ACHN (cell line): ENCODE measurements around the gene CLDN5.

Experiments used
- DNase-seq: peaks from one replicate; pipeline ENCODE4 v3.0.0-alpha.2; 2015
- in situ Hi-C: cut with HindIII; loops from 2 replicates; pipeline ENCODE4 v1.10.0; 2017; ENCODE audit warnings: low sequenced_read_pairs, low pct_ligation_motif_present, low pct_unique_long_range_greater_than_20kb

CLDN5 gene

DNA sequence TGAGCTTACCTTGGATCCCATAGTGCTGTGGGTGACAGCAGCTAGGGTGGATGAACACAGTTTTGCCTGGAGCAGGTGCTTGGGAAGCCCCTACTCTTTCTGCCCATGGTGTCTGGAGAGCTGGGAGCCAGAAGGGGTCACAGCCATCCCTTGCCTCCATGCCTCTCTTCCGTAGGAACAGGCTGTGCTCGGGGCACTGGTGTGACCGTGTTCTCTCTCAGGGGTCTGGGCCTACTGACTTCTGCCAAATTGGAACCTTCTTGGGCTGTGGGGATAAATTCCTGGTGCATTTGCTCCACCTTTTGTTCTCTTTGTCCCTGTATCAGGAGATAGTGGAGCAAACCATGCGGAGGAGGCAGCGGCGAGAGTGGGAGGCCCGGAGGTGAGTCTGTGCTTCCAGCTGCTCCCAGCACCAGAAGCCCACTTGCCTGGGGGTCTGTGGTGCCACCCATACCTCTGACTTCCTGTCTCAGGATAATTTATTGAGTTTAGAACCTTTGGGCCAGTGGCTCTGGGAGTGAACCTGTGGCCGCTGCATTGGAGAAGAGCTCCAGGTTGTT is 30.1 kb downstream of the CLDN5 start:
- no peak for DNase-seq
- in situ Hi-C loops = no loop called here

DNA sequence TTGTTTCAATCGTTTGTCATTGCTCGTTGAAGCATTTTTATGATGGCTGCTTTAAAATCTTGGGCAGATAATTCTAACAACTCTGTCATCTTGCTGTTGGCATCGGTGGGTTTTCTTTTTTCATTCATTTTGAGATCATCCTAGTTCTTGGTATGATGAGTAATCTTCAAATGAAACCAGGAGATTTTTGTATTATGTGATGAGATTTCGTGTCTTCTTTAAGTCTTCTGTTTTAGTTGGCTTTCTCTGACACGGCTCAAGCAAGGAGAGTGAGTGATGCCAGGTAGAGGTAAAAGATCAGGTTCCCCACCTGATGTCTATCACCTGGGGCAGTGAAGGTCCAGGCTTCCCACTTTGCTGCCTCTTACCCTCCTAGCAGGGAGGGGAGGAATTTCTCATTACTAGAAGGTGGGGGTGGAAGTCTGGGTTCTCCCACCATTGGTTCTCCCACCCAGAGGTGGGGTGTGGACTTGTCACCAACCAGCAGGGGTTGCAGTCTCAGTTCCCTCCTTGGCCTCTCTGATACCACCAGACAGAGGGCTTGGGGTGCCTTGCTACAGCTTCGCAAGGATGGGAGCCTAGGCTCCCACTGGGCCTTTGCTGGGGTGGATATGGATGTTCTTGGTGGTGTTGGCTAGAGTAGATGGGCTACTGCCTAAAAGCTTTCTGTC is 31.6 kb downstream of the CLDN5 start:
- in situ Hi-C loops = no loop called here

GRCh38 chr22:19490628-19491230 is 33.5 kb downstream of the CLDN5 start:
- in situ Hi-C loops = no loop called here

More for the DNA sequence above, 31.6 kb downstream of the CLDN5 start:
- no peak for DNase-seq

GRCh38 chr22:19488884-19489843 is 35.0 kb downstream of the CLDN5 start:
- peak; percentile 19 for DNase-seq
- in situ Hi-C loops = no loop called here

More at GRCh38 chr22:19490628-19491230, 33.5 kb downstream of the CLDN5 start:
- DNase-seq = no peak

- no peak for DNase-seq
- in situ Hi-C loops = no loop called here
These were observed 35.9 kb downstream of the CLDN5 start for GRCh38 chr22:19488285-19488684.

DNA sequence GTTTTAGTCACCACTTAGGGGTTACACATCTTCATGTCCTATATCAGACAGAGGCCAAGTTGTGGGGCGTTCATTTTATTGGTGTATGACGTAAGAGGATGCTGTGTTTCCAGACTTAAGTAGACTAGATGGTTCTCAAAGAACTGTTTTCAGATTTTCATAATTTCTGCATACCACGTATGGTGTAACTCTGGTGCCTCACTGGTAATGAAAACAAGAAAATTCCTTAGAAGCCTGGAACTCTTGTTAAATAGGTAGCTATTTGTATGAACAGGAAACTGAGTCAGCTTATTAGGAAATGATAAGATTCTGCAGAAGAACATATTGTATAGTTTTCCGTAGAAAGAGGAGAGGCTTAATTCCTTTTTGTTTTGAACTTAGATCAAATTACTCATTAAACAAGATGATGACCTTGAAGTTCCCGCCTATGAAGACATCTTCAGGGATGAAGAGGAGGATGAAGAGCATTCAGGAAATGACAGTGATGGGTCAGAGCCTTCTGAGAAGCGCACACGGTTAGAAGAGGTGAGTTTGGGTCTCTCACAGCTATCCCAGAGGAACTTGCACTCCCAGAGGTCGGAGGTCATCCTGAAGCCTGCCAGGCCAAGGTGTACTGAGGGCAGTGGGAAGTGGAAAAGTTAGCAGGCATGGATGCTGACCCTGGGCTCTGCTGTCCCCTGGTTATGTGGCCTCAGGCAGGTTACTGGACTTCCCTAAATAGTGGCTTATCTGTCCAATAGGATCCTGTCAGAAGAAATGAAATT is 40.5 kb downstream of the CLDN5 start:
- in situ Hi-C loops = no loop called here
- DNase-seq = no peak

GRCh38 chr22:19482297-19482696 is 41.9 kb downstream of the CLDN5 start:
- in situ Hi-C loops = no loop called here
- no peak for DNase-seq

- DNase-seq = no peak
- in situ Hi-C loops = no loop called here
These were observed 43.4 kb downstream of the CLDN5 start for GRCh38 chr22:19480789-19481188.

- no peak for DNase-seq
- in situ Hi-C loops = no loop called here
These were observed 44.0 kb downstream of the CLDN5 start for GRCh38 chr22:19480173-19480568.

DNA sequence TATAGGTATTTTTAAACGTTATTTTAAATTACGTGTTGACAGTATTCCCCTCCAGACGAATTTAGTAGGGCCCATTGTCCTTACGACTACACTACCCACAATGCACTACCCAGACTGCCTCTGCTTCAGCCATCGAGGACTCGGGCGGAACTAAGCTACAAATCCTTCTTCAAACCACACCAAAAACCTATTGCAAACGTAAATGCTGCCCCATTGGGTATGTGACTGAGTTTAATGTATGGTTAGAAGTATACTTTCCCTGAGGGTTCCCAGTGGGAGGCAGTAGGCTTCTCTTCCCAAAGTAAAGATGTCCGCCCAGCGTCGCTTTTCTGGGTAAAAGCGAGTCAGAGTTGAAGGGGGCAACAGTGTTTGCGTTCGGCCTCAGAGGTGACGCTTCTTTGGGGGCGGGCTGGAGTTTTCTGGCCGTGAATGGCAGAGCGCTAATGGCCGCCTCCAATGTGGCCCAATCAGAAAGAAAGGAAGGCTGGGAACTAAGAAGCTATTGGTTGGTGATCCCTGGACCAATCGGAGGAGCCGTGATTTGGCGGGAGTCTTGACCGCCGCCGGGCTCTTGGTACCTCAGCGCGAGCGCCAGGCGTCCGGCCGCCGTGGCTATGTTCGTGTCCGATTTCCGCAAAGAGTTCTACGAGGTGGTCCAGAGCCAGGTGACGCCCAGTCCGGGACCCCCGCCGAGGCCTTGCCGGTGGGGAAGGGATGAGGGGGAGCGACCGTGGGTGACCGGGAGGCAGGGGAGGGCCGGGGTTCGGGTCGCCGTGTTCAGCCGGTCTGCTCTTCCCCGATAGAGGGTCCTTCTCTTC is 44.6 kb downstream of the CLDN5 start, which contains the start of gene CDC45:
Gene CDC45, plus strand, starts transcription at position 566 of the 818 bp plus-strand sequence. Its CDS starts 49 bp downstream, at position 615.
- peak; percentile 96 for DNase-seq
- in situ Hi-C loops = no loop called here

DNA sequence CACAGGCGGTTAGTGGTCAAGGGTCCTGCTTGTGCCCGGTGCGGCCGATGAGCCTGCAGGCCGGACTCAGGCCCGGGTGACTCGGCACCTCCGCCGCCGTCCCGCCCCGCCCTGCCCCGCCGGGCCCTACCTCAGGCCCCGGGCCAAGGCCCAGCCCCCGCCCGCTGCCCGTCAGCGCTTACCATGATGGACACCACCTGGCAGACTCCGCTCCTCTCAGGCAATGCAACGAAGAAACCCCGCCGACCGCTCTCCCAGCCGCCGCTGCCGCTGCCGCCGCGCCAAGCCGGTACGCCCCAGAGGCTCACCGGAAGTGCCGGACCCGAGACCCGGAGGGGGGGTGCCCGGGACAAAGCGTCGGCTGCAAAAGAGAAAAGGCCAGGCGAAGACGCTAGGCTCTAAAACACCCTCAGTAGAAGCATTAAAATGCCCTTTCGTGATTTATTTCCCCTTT is 45.3 kb downstream of the CLDN5 start, which contains the start of gene UFD1:
Gene UFD1, minus strand, starts transcription at position 293 of the 454 bp plus-strand sequence. Its CDS starts 108 bp downstream, at position 185.
- in situ Hi-C loops = no loop called here

GRCh38 chr22:19478045-19478900 is 45.9 kb downstream of the CLDN5 start:
- peak; percentile 8 for DNase-seq
- in situ Hi-C loops = no loop called here

More for the DNA sequence above, 45.3 kb downstream of the CLDN5 start, which contains the start of gene UFD1:
- DNase-seq = peak; percentile 79

- in situ Hi-C loops = no loop called here
- DNase-seq = peak; percentile 12
These were observed 46.7 kb downstream of the CLDN5 start for GRCh38 chr22:19477321-19478044.

- in situ Hi-C loops = no loop called here
- DNase-seq = no peak
These were observed 48.2 kb downstream of the CLDN5 start for GRCh38 chr22:19476023-19476422.

DNA sequence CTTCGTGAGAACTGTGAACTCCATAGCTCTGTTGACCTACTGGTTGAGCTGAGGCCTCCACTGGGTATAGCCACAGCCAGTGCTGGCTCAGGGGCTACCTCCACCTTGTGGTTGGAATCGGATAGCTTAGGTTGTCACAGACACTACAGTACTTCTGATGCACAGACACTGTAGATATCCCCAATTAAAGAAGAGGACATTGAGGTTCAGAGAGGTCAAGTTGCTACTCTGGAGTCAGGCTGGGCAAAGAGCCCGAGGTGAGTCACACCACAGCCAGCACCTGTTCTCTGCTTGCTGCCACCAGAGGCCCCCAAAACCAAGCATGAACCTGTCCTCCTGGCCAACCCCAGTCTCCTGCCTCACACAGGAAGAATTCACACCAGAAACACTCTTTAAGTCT is 50.6 kb downstream of the CLDN5 start:
- in situ Hi-C loops = no loop called here
- no peak for DNase-seq
